ENCODE measurements around the gene ACADSB. TPM values are rescaled to one million over a fixed set of nuclear protein-coding genes. Genes with fewer than 3 reads are reported as not detected.

ACADSB gene
- total RNA-seq, 2 donors from 2014 or later = 40.4 to 58.7 TPM

DNA sequence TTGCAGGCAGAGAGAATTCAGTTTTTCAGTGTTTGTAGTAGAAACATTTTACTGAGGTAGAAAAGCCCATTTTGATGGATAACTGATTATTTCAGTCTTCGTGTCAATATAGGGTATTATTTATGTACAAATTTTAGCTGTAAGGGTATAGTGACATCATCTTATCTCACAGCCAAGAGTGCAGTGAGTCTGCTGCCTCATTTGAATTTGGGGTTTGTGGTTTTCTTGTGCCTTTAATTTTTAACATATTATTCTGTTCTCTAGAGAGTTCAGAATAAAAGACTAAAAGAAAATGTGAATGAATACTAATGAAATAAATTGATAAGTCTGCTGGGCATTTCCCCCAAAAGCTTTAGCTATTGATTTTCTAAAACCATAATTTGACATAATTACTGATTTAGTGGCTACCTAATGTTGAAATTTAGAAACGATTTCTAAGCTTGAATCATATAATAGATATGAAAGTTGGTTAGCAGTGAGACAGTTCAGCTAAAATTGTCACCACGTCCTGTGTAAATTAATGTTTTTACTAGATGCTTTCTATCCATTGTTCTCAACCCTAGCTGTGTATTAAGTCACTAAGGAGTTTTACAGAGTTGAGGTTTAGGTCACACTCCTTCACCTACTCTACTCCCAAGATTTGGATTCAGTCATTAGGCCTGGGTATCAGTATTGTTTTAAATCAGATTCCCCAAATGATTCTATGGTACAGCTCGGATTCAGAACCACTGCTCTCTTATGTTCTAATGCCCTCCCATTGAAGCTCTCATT, 37.3 kb downstream of the ACADSB start:
- Mint-ChIP-seq H3K4me1 (no peaks in the 10 kb centered on the region), H3K27me3 (ENCODE audit: insufficient read depth) (no peaks in the 10 kb centered on the region), H3K36me3 (ENCODE audit: low read depth) (peaks cover 52% of the 10 kb centered on the region), H3K27ac (no peak overlapping the region), H3K4me3 (no peak overlapping the region), H3K9me3 (no peaks in the 10 kb centered on the region)
- Histone ChIP-seq H3K36me3 (ENCODE audit: control insufficient read depth, insufficient read depth, low read length) (peaks cover 45% of the 10 kb centered on the region), H3K4me3 (ENCODE audit: low read length) (no peak overlapping the region), H3K9me3 (ENCODE audit: control insufficient read depth, low read length) (no peaks in the 10 kb centered on the region), H3K27me3 (ENCODE audit: control insufficient read depth, insufficient read depth, low read length, poor library complexity, severe bottlenecking) (no peaks in the 10 kb centered on the region), H3K4me1 (ENCODE audit: control insufficient read depth, insufficient read depth, low read length) (no peaks in the 10 kb centered on the region), H3K27ac (ENCODE audit: low read depth, low read length) (no peak overlapping the region), H3K9ac (ENCODE audit: extremely low read depth, low read length, poor library complexity, severe bottlenecking) (no peak overlapping the region)
- TF ChIP-seq, protein P1, sequence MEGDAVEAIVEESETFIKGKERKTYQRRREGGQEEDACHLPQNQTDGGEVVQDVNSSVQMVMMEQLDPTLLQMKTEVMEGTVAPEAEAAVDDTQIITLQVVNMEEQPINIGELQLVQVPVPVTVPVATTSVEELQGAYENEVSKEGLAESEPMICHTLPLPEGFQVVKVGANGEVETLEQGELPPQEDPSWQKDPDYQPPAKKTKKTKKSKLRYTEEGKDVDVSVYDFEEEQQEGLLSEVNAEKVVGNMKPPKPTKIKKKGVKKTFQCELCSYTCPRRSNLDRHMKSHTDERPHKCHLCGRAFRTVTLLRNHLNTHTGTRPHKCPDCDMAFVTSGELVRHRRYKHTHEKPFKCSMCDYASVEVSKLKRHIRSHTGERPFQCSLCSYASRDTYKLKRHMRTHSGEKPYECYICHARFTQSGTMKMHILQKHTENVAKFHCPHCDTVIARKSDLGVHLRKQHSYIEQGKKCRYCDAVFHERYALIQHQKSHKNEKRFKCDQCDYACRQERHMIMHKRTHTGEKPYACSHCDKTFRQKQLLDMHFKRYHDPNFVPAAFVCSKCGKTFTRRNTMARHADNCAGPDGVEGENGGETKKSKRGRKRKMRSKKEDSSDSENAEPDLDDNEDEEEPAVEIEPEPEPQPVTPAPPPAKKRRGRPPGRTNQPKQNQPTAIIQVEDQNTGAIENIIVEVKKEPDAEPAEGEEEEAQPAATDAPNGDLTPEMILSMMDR (conservative IDR thresholded peaks at IDR 0.05) = no peak
- 83 to 89% methylated on average over 3 to 4 of the region's 4 CpGs for WGBS, 2 experiments (ENCODE audit: insufficient coverage in 1 of 2, insufficient read length in 1 of 2)
- DNase-seq = no peak

- Histone ChIP-seq H3K36me3 (ENCODE audit: control insufficient read depth, insufficient read depth, low read length) (peaks cover 11% of the 10 kb centered on the region), H3K4me1 (ENCODE audit: control insufficient read depth, insufficient read depth, low read length) (no peaks in the 10 kb centered on the region), H3K4me3 (ENCODE audit: low read length) (no peak overlapping the region), H3K27me3 (ENCODE audit: control insufficient read depth, insufficient read depth, low read length, poor library complexity, severe bottlenecking) (no peaks in the 10 kb centered on the region), H3K27ac (ENCODE audit: low read depth, low read length) (no peak overlapping the region), H3K9ac (ENCODE audit: extremely low read depth, low read length, poor library complexity, severe bottlenecking) (no peak overlapping the region), H3K9me3 (ENCODE audit: control insufficient read depth, low read length) (no peaks in the 10 kb centered on the region)
- no peak overlapping the region for H3K4me3 Mint-ChIP-seq
- no peaks in the 10 kb centered on the region for H3K4me1 Mint-ChIP-seq
- peaks cover 38% of the 10 kb centered on the region for H3K36me3 Mint-ChIP-seq (ENCODE audit: low read depth)
- 91 to 100% methylated on average over 2 to 3 of the region's 3 CpGs for WGBS, 2 experiments (ENCODE audit: insufficient coverage in 1 of 2, insufficient read length in 1 of 2)
- no peaks in the 10 kb centered on the region for H3K27me3 Mint-ChIP-seq (ENCODE audit: insufficient read depth)
- no peak for DNase-seq
- no peak overlapping the region for H3K27ac Mint-ChIP-seq
- TF ChIP-seq, protein P1 (conservative IDR thresholded peaks at IDR 0.05) = no peak
- peaks cover 10% of the 10 kb centered on the region for H3K9me3 Mint-ChIP-seq
These were observed 49.2 kb downstream of the ACADSB start for GRCh38 chr10:123057968-123058367.

DNA sequence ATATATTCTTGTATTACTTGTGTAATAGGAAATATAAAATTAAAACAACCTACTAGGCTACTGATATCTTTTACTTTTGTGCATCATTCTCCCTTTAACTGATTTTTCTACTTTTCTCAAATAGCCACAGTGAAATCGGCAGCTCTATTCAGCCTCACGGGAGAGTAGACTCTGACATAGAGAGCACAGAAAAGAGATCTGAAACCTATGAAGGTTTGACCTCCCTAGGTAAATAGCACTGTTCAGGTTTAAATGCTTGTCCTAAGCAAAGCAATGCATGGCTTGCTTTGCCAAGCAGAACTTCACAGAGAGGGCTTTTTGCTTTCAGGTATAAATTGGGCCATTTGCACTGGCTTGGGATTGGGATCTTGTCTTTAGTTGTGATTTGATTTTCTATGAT, 53.1 kb downstream of the ACADSB start:
- H3K4me3 Mint-ChIP-seq = no peak overlapping the region
- no peaks in the 10 kb centered on the region for H3K9me3 Mint-ChIP-seq
- peaks cover 8% of the 10 kb centered on the region for H3K36me3 Mint-ChIP-seq (ENCODE audit: low read depth)
- no peaks in the 10 kb centered on the region for H3K9me3 ChIP-seq (ENCODE audit: control insufficient read depth, low read length)
- no peak overlapping the region for H3K9ac ChIP-seq (ENCODE audit: extremely low read depth, low read length, poor library complexity, severe bottlenecking)
- WGBS, 2 experiments (ENCODE audit: insufficient coverage in 1 of 2, insufficient read length in 1 of 2) = 98 to 100% methylated on average over 2 of the region's 2 CpGs
- H3K4me1 Mint-ChIP-seq = no peaks in the 10 kb centered on the region
- no peak overlapping the region for H3K27ac Mint-ChIP-seq
- H3K4me3 ChIP-seq (ENCODE audit: low read length) = no peak overlapping the region
- DNase-seq = no peak
- H3K27me3 Mint-ChIP-seq (ENCODE audit: insufficient read depth) = no peaks in the 10 kb centered on the region
- H3K27me3 ChIP-seq (ENCODE audit: control insufficient read depth, insufficient read depth, low read length, poor library complexity, severe bottlenecking) = no peaks in the 10 kb centered on the region
- TF ChIP-seq, protein P1 (conservative IDR thresholded peaks at IDR 0.05) = no peak
- H3K27ac ChIP-seq (ENCODE audit: low read depth, low read length) = no peak overlapping the region
- H3K4me1 ChIP-seq (ENCODE audit: control insufficient read depth, insufficient read depth, low read length) = no peaks in the 10 kb centered on the region
- H3K36me3 ChIP-seq (ENCODE audit: control insufficient read depth, insufficient read depth, low read length) = no peaks in the 10 kb centered on the region
